ENCODE results near the gene ZNF594. TPM values are rescaled to one million over a fixed set of nuclear protein-coding genes. Genes with fewer than 3 reads are reported as not detected.

Gene ZNF594
- total and polyA plus RNA-seq, 10 of the 15 experiments (the other 5 are each of a cell fraction or from before 2014, with no cell fraction given) = 0.98 to 14.3 (median 11.1) TPM

DNA sequence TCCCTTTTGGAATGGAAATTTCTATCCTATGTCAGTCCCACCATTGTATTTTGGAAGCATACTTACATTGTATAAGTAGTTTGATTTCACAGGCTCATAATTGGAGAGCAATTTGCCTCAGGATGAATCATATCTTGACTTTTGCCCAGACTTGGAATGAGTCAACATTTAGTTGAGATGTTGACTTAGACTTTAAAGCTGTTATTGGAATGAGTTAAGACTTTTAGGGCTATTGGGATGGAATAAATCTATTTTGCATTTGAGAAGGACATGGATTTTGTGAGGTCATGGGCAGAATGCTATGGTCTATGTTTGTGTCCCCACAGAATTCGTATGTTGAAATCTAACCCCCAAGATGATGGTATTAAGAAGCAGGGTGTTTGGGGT is 12.2 kb upstream of the ZNF594 start:
- Histone ChIP-seq H3K79me2 (ENCODE audit: control insufficient read depth, insufficient read depth, low read length) (no peaks in the 10 kb centered on the region), H4K20me1 (ENCODE audit: control insufficient read depth, insufficient read depth) (no peaks in the 10 kb centered on the region), H3K9me3 (replicated peaks; ENCODE audit: control insufficient read depth, insufficient read depth, low read length) (no peaks in the 10 kb centered on the region; the same call in 1 of the 3 replicates), H3K27ac (ENCODE audit: control insufficient read depth, insufficient read depth) (no peak overlapping the region), H3K27me3 (replicated peaks in 1 of 2; ENCODE audit: control insufficient read depth in 2 of 2, insufficient read depth in 2 of 2, low read length in 1 of 2) (no peaks in the 10 kb centered on the region), H3K36me3 (ENCODE audit: control insufficient read depth in 2 of 2, insufficient read depth in 2 of 2, low read length in 1 of 2) (no peaks in the 10 kb centered on the region), H3K4me3 (no peak overlapping the region), H2AFZ (ENCODE audit: control insufficient read depth, low read depth, low read length) (no peak overlapping the region), H3K9ac (ENCODE audit: control insufficient read depth, insufficient read depth, low read length) (no peak overlapping the region), H3K4me2 (ENCODE audit: control insufficient read depth, insufficient read depth) (no peak overlapping the region), H3K4me1 (ENCODE audit: control insufficient read depth, insufficient read depth, low read length) (peaks cover 26% of the 10 kb centered on the region)
- in situ Hi-C loops (cut with MboI) = loop anchor here (25.0 kb wide), 1 partner anchor 1492 kb away; the partner anchor contains the start of gene HASPIN
- FAIRE-seq (no peak), ATAC-seq (no peak), DNase-seq (ENCODE audit: low read depth, low spot score) (no peak)
- intact Hi-C loops (cut with micrococcal nuclease; ENCODE audit: unreplicated experiment) = no loop called here
- WGBS (ENCODE audit: insufficient coverage, insufficient replicate concordance, low lambda C conversion rate, missing lambda C conversion rate) = 100% methylated on average over 1 of the region's 1 CpG
- peak; percentile 95 for TF ChIP-seq JUNB (IDR thresholded peaks at IDR 0.05)
- no peak for TF ChIP-seq MEF2B (IDR thresholded peaks at IDR 0.05; ENCODE audit: partially characterized antibody, poor library complexity, severe bottlenecking)
- TF ChIP-seq RUNX3 (IDR thresholded peaks at IDR 0.05; ENCODE audit: low read length) = peak; percentile 43; the same call in 1 of the 2 replicates
- no peak for TF ChIP-seq TCF12 (IDR thresholded peaks at IDR 0.05; ENCODE audit: low read depth, low read length)
- no peak for TF ChIP-seq ZNF384 (IDR thresholded peaks at IDR 0.05; ENCODE audit: borderline replicate concordance, low read depth, low read length)
- TF ChIP-seq, protein P1, sequence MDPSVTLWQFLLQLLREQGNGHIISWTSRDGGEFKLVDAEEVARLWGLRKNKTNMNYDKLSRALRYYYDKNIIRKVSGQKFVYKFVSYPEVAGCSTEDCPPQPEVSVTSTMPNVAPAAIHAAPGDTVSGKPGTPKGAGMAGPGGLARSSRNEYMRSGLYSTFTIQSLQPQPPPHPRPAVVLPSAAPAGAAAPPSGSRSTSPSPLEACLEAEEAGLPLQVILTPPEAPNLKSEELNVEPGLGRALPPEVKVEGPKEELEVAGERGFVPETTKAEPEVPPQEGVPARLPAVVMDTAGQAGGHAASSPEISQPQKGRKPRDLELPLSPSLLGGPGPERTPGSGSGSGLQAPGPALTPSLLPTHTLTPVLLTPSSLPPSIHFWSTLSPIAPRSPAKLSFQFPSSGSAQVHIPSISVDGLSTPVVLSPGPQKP (IDR thresholded peaks at IDR 0.05; ENCODE audit: low read depth, low read length) = no peak
- TF ChIP-seq LARP7 (IDR thresholded peaks at IDR 0.05) = no peak
- no peak for TF ChIP-seq SMC3 (IDR thresholded peaks at IDR 0.05; ENCODE audit: borderline replicate concordance, low read length)
- peak; percentile 59; the same call in 1 of the 2 replicates for TF ChIP-seq BCL11A (IDR thresholded peaks at IDR 0.05; ENCODE audit: low read depth, low read length)
- peak; percentile 73; the same call in 1 of the 2 replicates for TF ChIP-seq IRF4 (IDR thresholded peaks at IDR 0.05; ENCODE audit: low read depth, low read length)
- TF ChIP-seq ZZZ3 (IDR thresholded peaks at IDR 0.05; ENCODE audit: control insufficient read depth, insufficient read length, low read depth) = no peak
- peak; percentile 47; the same call in 1 of the 2 replicates for TF ChIP-seq NFIC (IDR thresholded peaks at IDR 0.05; ENCODE audit: low read depth, low read length)
- no TSS peak for BruUV-seq (replicated peaks)
- ChIA-PET CTCF (interaction anchor here (14.1 kb wide), 1 partner anchor 32 kb away, joined by 209 read pairs; the partner anchor contains the start of gene SCIMP), SMC1A (ENCODE audit: uncharacterized antibody, unreplicated experiment) (interaction anchor here (1.3 kb wide), 1 partner anchor 33 kb away, joined by 3 read pairs; no protein-coding TSS in a partner anchor), RAD21 (ENCODE audit: unreplicated experiment) (no interaction called here), POLR2A (interaction anchor here (0.5 to 8.1 kb wide), 3 partner anchors 9 to 26 kb away, joined by 3 to 72 read pairs (median 5); no protein-coding TSS in a partner anchor)

Measured in GM12878 (cell line).